ENCODE measurements around the gene AGXT2.

AGXT2 gene

GRCh38 chr5:35047785-35048404, at the start of gene AGXT2:
Gene AGXT2 (minus strand): TSS chr5:35047949. CDS start chr5:35047892, 57 bp downstream.
- DNase-seq (ENCODE audit: low read depth): no peak

GRCh38 chr5:35096932-35097331, 49.2 kb upstream of the AGXT2 start:
- no peak for DNase-seq (ENCODE audit: low read depth)

- DNase-seq (ENCODE audit: low read depth): no peak
Measured at GRCh38 chr5:35096216-35096615, 48.5 kb upstream of the AGXT2 start.

GRCh38 chr5:35095366-35095765, 47.6 kb upstream of the AGXT2 start:
- DNase-seq (ENCODE audit: low read depth): no peak

GRCh38 chr5:35094948-35095347, 47.2 kb upstream of the AGXT2 start:
- DNase-seq (ENCODE audit: low read depth): no peak

GRCh38 chr5:35092703-35093102, 45.0 kb upstream of the AGXT2 start:
- no peak for DNase-seq (ENCODE audit: low read depth)

GRCh38 chr5:35091704-35092103, 44.0 kb upstream of the AGXT2 start:
- no peak for DNase-seq (ENCODE audit: low read depth)

- DNase-seq (ENCODE audit: low read depth): peak; percentile 18
Measured at GRCh38 chr5:35089334-35090314, 41.9 kb upstream of the AGXT2 start.

GRCh38 chr5:35087991-35088390, 40.2 kb upstream of the AGXT2 start:
- DNase-seq (ENCODE audit: low read depth): no peak

- no peak for DNase-seq (ENCODE audit: low read depth)
Measured at GRCh38 chr5:35083150-35083549, 35.4 kb upstream of the AGXT2 start.

GRCh38 chr5:35082530-35082929, 34.8 kb upstream of the AGXT2 start:
- DNase-seq (ENCODE audit: low read depth): no peak

GRCh38 chr5:35081134-35081533, 33.4 kb upstream of the AGXT2 start:
- no peak for DNase-seq (ENCODE audit: low read depth)

GRCh38 chr5:35073160-35073559, 25.4 kb upstream of the AGXT2 start:
- DNase-seq (ENCODE audit: low read depth): no peak

- no peak for DNase-seq (ENCODE audit: low read depth)
Measured at GRCh38 chr5:35069188-35069587, 21.4 kb upstream of the AGXT2 start.

GRCh38 chr5:35067985-35068384, 20.2 kb upstream of the AGXT2 start:
- no peak for DNase-seq (ENCODE audit: low read depth)

GRCh38 chr5:35066260-35066795, 18.6 kb upstream of the AGXT2 start:
- no peak for DNase-seq (ENCODE audit: low read depth)

GRCh38 chr5:35063414-35063813, 15.7 kb upstream of the AGXT2 start:
- no peak for DNase-seq (ENCODE audit: low read depth)

- DNase-seq (ENCODE audit: low read depth): no peak
Measured at GRCh38 chr5:35061211-35061770, 13.5 kb upstream of the AGXT2 start.

GRCh38 chr5:35060236-35060635, 12.5 kb upstream of the AGXT2 start:
- DNase-seq (ENCODE audit: low read depth): no peak

GRCh38 chr5:35059251-35059650, 11.5 kb upstream of the AGXT2 start:
- no peak for DNase-seq (ENCODE audit: low read depth)

GRCh38 chr5:35058374-35058788, 10.6 kb upstream of the AGXT2 start:
- no peak for DNase-seq (ENCODE audit: low read depth)

- no peak for DNase-seq (ENCODE audit: low read depth)
Measured at GRCh38 chr5:35056686-35057085, 8.9 kb upstream of the AGXT2 start.

GRCh38 chr5:35052838-35053237, 5.1 kb upstream of the AGXT2 start:
- no peak for DNase-seq (ENCODE audit: low read depth)
